GM12873 (cell line): Measurements from ENCODE around the gene SPATA24.
A peak's percentile ranks its signal among the peaks of the same experiment; 100 is the strongest.

Experiments used
- TF ChIP-seq, protein P1 (sequence below): IDR thresholded peaks from 2 replicates; pipeline ENCODE4 v1.5.1; 2012; ENCODE audit warnings: low read depth, mild to moderate bottlenecking, moderate library complexity, low read length, control low read depth; ENCODE audit not compliant: insufficient read depth; ENCODE audit errors: missing control alignments

SPATA24 gene

DNA sequence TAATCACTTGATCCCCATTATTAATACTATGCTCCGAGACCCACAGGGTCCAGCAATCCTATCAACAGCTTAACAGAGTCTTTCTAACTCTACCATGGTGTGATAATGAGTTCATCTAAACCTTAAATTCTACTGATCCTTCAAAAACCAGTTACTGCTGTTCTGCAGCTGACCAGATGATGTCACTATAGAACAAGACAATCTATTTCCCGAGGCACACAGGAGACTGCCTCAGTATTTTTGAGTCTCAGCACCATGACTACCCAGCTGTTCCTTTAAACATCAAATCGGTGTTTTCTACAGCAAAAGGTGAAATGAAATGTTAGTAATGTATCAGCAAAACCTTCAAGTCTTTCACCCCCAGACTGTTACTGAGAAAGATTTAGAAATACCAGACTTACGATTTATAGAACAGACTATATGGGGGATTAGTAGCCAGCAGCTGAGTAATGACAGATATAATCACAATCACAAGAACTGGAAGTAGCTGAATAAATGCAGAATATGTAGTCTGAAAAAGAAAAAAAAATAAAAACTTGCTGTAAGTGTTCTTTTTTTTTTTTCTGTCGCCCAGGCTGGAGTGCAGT is 18.5 kb upstream of the SPATA24 start:
- TF ChIP-seq, protein P1, sequence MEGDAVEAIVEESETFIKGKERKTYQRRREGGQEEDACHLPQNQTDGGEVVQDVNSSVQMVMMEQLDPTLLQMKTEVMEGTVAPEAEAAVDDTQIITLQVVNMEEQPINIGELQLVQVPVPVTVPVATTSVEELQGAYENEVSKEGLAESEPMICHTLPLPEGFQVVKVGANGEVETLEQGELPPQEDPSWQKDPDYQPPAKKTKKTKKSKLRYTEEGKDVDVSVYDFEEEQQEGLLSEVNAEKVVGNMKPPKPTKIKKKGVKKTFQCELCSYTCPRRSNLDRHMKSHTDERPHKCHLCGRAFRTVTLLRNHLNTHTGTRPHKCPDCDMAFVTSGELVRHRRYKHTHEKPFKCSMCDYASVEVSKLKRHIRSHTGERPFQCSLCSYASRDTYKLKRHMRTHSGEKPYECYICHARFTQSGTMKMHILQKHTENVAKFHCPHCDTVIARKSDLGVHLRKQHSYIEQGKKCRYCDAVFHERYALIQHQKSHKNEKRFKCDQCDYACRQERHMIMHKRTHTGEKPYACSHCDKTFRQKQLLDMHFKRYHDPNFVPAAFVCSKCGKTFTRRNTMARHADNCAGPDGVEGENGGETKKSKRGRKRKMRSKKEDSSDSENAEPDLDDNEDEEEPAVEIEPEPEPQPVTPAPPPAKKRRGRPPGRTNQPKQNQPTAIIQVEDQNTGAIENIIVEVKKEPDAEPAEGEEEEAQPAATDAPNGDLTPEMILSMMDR: peak; percentile 82

GRCh38 chr5:139419226-139420192 is 15.6 kb upstream of the SPATA24 start:
- TF ChIP-seq, protein P1: no peak

GRCh38 chr5:139418793-139419192 is 14.9 kb upstream of the SPATA24 start:
- TF ChIP-seq, protein P1: no peak

DNA sequence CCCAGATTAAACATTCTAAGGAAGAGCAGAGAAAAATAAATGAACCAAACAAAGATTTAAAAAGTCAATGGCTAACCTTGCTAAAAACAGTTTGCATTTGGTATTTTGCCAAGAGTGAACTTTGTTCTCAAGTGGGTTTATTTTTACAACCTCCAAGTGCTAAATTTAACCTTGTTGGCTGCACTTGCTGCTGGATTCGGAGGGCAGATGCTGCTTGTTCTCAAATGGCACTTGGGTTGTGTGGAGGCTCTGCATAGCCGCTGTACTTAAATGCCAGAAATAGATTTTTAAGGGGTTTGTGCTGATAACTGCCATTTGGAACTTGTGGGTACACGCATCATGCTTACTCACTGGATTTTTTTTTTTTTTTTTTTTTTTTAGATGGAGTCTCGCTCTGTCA is 13.3 kb upstream of the SPATA24 start:
- TF ChIP-seq, protein P1: no peak

DNA sequence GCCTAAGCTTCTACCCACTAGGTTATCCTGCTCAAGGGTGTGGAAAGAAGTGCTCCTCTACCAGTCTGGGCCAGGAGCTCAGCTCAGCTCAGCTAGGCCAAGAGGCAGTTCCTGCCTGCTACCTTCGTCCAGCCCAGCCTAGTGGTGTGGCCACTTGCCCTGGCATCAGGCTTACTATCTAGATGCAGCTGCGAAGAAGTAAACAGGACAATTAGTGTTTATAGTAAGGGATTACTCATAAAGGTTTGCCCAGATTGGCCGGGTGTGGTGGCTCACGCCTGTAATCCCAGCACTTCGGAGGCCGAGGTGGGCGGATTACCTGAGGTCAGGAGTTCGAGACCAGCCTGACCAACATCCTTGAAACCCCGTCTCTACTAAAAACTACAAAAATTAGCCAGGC is 12.8 kb upstream of the SPATA24 start:
- TF ChIP-seq, protein P1: no peak

DNA sequence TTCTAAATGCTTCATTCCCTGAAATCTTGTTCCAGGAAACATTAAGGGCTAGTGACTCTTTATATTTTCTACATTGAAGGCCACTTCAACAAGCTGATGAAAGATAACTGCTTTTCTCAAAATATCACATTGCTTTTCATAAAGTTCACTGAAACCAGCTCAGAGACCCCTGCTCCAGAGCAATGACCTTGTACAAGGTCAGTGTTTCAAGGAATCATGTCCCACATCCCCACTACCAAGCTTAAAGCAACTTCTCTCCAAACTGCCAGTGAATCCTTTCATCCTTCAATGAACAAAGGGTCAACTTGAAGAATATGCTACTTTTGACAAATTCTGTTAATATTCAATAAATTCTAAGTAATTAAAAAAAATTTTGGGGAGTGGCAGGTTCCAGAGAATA is 12.0 kb upstream of the SPATA24 start:
- TF ChIP-seq, protein P1: no peak

GRCh38 chr5:139415221-139415861 is 11.5 kb upstream of the SPATA24 start:
- TF ChIP-seq, protein P1: no peak
